HepG2 (cell line): Measurements from ENCODE around the gene NINL. TPM values are rescaled to one million over a fixed set of nuclear protein-coding genes. Genes with fewer than 3 reads are reported as not detected.

Source experiments
- CBX5 ChIP-seq: sonication (generic); formaldehyde crosslinking; IDR thresholded peaks from 2 replicates; pipeline ENCODE4 v1.4.0; 2020; ENCODE audit warnings: missing genetic modification reagents, borderline replicate concordance
- CENPX ChIP-seq: sonication (generic); formaldehyde crosslinking; IDR thresholded peaks from 2 replicates; pipeline ENCODE4 v1.9.0; 2021; ENCODE audit warnings: mild to moderate bottlenecking, missing genetic modification reagents, moderate library complexity
- FOXA3 ChIP-seq: IDR thresholded peaks from 2 replicates; pipeline ENCODE4 v1.6.1; 2016; ENCODE audit warnings: missing genetic modification reagents, missing compliant biosample characterization
- JUN ChIP-seq: sonication (generic); formaldehyde crosslinking; IDR thresholded peaks from 2 replicates; pipeline ENCODE4 v1.4.0; 2020; ENCODE audit warnings: mild to moderate bottlenecking, missing genetic modification reagents
- JUNB ChIP-seq: sonication (generic); formaldehyde crosslinking; IDR thresholded peaks from 2 replicates; pipeline ENCODE4 v1.8.0; 2022; ENCODE audit warnings: missing genetic modification reagents, mild to moderate bottlenecking, borderline replicate concordance
- KDM3A ChIP-seq: IDR thresholded peaks from 2 replicates; pipeline ENCODE4 v1.6.1; 2018; ENCODE audit warnings: low read depth, missing compliant biosample characterization
- SMARCC2 ChIP-seq: fragments of 450-650 bp; IDR thresholded peaks from 2 replicates; pipeline ENCODE4 v1.6.1; 2017; ENCODE audit warnings: antibody characterized with exemption, mild to moderate bottlenecking
- TSC22D2 ChIP-seq: sonication (generic); formaldehyde crosslinking; IDR thresholded peaks from 2 replicates; pipeline ENCODE4 v1.5.1; 2020; ENCODE audit warnings: missing genetic modification reagents, mild to moderate bottlenecking, borderline replicate concordance
- ZBTB34 ChIP-seq: sonication (generic); formaldehyde crosslinking; IDR thresholded peaks from 2 replicates; pipeline ENCODE4 v1.8.0; 2022; ENCODE audit warnings: mild to moderate bottlenecking, missing genetic modification reagents
- ZNF672 ChIP-seq: sonication (generic); formaldehyde crosslinking; IDR thresholded peaks from 2 replicates; pipeline ENCODE4 v1.8.1; 2022; ENCODE audit warnings: missing genetic modification reagents
- ZNF772 ChIP-seq: sonication (generic); formaldehyde crosslinking; IDR thresholded peaks from 2 replicates; pipeline ENCODE4 v1.5.0; 2020; ENCODE audit warnings: mild to moderate bottlenecking, missing genetic modification reagents
- polyA plus RNA-seq, 8 experiments: library from polyadenylated mRNA; depleted of rRNA in 3 of 8; stranded (reverse) in 7 of 8; unstranded in 1 of 8; fragments of >200 nt; fragmentation: Illumina TruSeq in 4 of 8; extraction: Trizol in 4 of 8; gene quantifications; 2 replicates each; pipeline versions ENCODE4 v1.2.1 to v1.2.3, GENCODE V29; 2011 to 2016; ENCODE audit warnings: low read depth in 4 of 8, missing spikeins in 1 of 8, mixed read lengths in 1 of 8; ENCODE audit not compliant: insufficient read depth in 1 of 8
- total RNA-seq, 5 experiments: library from RNA; depleted of rRNA; stranded (reverse); fragments of >200 nt; fragmentation: Illumina TruSeq; extraction: Trizol; gene quantifications; 2 replicates each; pipeline ENCODE4 v1.2.3, GENCODE V29; 2016; ENCODE audit warnings: low read depth in 1 of 5
- TF ChIP-seq, protein P1 (sequence below): sonication (generic); formaldehyde crosslinking; IDR thresholded peaks from 2 replicates; pipeline ENCODE4 v1.4.0; 2020; ENCODE audit warnings: missing genetic modification reagents, mild to moderate bottlenecking, borderline replicate concordance
- TF ChIP-seq, protein P2 (sequence below): sonication (generic); formaldehyde crosslinking; IDR thresholded peaks from 2 replicates; pipeline ENCODE4 v1.4.0; 2020; ENCODE audit warnings: missing genetic modification reagents, mild to moderate bottlenecking, borderline replicate concordance

The NINL gene
- total and polyA plus RNA-seq, 2 of the 13 experiments (the other 11 are each of a cell fraction or from before 2014, with no cell fraction given): 32.3 to 34.3 TPM

DNA sequence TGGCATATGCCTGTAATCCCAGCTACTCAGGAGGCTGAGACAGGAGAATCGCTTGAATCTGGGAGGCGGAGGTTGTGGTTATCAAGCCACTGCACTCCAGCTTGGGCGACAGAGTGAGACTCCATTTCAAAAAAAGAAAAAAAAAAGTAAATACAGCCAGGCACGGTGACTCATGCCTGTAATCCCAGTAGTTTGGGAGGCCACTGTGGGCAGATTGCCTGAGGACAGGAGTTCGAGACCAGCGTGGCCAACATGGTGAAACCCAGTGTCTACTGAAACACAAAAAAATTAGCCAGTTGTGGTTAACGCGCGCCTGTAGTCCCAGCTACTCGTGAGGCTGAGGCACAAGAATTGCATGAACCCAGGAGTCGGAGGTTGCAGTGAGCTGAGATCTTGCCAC is 1.5 kb upstream of the NINL start (continued):
- TF ChIP-seq, protein P1, sequence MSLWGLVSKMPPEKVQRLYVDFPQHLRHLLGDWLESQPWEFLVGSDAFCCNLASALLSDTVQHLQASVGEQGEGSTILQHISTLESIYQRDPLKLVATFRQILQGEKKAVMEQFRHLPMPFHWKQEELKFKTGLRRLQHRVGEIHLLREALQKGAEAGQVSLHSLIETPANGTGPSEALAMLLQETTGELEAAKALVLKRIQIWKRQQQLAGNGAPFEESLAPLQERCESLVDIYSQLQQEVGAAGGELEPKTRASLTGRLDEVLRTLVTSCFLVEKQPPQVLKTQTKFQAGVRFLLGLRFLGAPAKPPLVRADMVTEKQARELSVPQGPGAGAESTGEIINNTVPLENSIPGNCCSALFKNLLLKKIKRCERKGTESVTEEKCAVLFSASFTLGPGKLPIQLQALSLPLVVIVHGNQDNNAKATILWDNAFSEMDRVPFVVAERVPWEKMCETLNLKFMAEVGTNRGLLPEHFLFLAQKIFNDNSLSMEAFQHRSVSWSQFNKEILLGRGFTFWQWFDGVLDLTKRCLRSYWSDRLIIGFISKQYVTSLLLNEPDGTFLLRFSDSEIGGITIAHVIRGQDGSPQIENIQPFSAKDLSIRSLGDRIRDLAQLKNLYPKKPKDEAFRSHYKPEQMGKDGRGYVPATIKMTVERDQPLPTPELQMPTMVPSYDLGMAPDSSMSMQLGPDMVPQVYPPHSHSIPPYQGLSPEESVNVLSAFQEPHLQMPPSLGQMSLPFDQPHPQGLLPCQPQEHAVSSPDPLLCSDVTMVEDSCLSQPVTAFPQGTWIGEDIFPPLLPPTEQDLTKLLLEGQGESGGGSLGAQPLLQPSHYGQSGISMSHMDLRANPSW (CRISPR knock-in tag): no peak
- TF ChIP-seq KDM3A (CRISPR knock-in tag): no peak
- 0 out of 2 replicates have a peak, but pooled peaks have one; percentile 22 for TF ChIP-seq JUN (CRISPR knock-in tag)
- TF ChIP-seq SMARCC2: no peak
- TF ChIP-seq ZBTB34 (CRISPR knock-in tag): no peak
- no peak for TF ChIP-seq ZNF672
- 0 out of 2 replicates have a peak, but pooled peaks have one; percentile 18 for TF ChIP-seq FOXA3 (CRISPR knock-in tag)
- TF ChIP-seq CENPX (CRISPR knock-in tag): no peak
- peak; percentile 64; the same call in 1 of the 2 replicates for TF ChIP-seq JUNB (CRISPR knock-in tag)
- no peak for TF ChIP-seq ZNF772 (CRISPR knock-in tag)
- TF ChIP-seq, protein P2, sequence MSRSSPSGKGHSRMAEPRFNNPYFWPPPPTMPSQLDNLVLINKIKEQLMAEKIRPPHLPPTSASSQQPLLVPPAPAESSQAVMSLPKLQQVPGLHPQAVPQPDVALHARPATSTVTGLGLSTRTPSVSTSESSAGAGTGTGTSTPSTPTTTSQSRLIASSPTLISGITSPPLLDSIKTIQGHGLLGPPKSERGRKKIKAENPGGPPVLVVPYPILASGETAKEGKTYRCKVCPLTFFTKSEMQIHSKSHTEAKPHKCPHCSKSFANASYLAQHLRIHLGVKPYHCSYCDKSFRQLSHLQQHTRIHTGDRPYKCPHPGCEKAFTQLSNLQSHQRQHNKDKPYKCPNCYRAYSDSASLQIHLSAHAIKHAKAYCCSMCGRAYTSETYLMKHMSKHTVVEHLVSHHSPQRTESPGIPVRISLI: peak; percentile 90
- TF ChIP-seq TSC22D2 (CRISPR knock-in tag): no peak
- TF ChIP-seq CBX5 (CRISPR knock-in tag): 0 out of 2 replicates have a peak, but pooled peaks have one; percentile 18
